ENCODE results near the gene CACNA1E.

CACNA1E gene

DNA sequence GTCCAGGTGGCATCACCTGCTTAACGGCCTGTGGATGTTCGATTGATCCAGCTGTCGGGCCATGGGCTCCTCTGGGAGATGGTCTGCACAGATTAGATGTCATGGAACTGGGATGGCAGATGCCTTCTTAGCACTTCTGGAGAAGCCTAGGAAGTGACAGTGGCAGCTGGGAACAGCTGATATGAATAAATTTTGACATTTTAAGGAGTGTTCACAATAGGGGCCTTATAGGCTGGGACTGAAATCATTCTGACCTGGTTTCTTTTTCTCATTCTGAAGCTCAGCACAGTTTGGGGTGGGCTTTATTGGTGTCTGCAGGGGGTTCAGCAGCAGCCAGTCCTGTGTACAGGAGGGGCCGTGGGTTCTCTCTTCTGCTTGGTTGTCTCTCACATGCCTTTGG lies 175.3 kb downstream of the CACNA1E start:
- TF ChIP-seq, protein P1, sequence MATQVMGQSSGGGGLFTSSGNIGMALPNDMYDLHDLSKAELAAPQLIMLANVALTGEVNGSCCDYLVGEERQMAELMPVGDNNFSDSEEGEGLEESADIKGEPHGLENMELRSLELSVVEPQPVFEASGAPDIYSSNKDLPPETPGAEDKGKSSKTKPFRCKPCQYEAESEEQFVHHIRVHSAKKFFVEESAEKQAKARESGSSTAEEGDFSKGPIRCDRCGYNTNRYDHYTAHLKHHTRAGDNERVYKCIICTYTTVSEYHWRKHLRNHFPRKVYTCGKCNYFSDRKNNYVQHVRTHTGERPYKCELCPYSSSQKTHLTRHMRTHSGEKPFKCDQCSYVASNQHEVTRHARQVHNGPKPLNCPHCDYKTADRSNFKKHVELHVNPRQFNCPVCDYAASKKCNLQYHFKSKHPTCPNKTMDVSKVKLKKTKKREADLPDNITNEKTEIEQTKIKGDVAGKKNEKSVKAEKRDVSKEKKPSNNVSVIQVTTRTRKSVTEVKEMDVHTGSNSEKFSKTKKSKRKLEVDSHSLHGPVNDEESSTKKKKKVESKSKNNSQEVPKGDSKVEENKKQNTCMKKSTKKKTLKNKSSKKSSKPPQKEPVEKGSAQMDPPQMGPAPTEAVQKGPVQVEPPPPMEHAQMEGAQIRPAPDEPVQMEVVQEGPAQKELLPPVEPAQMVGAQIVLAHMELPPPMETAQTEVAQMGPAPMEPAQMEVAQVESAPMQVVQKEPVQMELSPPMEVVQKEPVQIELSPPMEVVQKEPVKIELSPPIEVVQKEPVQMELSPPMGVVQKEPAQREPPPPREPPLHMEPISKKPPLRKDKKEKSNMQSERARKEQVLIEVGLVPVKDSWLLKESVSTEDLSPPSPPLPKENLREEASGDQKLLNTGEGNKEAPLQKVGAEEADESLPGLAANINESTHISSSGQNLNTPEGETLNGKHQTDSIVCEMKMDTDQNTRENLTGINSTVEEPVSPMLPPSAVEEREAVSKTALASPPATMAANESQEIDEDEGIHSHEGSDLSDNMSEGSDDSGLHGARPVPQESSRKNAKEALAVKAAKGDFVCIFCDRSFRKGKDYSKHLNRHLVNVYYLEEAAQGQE (IDR thresholded peaks at IDR 0.05; ENCODE audit: insufficient read depth in 1 of 2, low read depth in 2 of 2, low read length in 2 of 2) = no peak
- TF ChIP-seq TAF1 (IDR thresholded peaks at IDR 0.05; ENCODE audit: borderline replicate concordance, insufficient read depth, low read length) = no peak
- TF ChIP-seq SIN3A (IDR thresholded peaks at IDR 0.05; ENCODE audit: borderline replicate concordance, insufficient read depth, low read length) = no peak
- no peak for TF ChIP-seq FOXP2 (optimal IDR thresholded peaks at IDR 0.05; ENCODE audit: borderline replicate concordance, extremely low read depth, extremely low read length, insufficient read depth)
- TF ChIP-seq POLR2AphosphoS5 (IDR thresholded peaks at IDR 0.05; ENCODE audit: low read depth, low read length) = no peak

DNA sequence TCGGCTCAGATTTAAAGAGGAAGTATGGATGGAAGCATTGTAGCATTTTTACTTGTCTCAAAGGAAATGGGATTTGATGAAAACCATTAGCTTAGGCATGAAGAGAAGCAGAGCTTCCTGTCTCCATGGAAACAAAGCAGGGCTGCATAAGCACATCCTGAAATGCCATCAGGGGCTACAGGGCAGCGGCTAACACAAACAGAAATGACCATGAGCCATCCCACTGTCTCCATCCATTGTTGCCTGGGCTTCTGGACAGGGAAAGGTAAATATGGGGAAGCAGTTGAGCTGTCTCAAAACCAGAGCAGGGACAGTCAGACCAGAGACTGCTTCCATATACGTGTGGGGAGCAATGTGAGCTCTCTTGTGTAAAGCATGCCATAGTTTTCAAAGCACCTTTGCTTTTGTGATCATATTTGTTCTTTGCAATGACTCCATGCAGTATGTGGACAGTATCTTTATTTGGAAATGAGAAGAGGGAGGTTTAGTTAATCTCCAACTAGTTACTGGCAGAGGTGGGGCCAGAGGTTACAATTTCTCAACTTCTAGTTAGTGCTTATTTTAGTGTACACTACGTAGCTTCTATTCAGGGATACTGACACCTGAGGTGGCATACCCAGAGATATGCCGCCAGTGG lies 176.1 kb downstream of the CACNA1E start:
- TF ChIP-seq FOXP2 (optimal IDR thresholded peaks at IDR 0.05; ENCODE audit: borderline replicate concordance, extremely low read depth, extremely low read length, insufficient read depth) (no peak), SIN3A (IDR thresholded peaks at IDR 0.05; ENCODE audit: borderline replicate concordance, insufficient read depth, low read length) (no peak), POLR2AphosphoS5 (IDR thresholded peaks at IDR 0.05; ENCODE audit: low read depth, low read length) (no peak), TAF1 (IDR thresholded peaks at IDR 0.05; ENCODE audit: borderline replicate concordance, insufficient read depth, low read length) (no peak)
- TF ChIP-seq, protein P1 (IDR thresholded peaks at IDR 0.05; ENCODE audit: insufficient read depth in 1 of 2, low read depth in 2 of 2, low read length in 2 of 2) = no peak

DNA sequence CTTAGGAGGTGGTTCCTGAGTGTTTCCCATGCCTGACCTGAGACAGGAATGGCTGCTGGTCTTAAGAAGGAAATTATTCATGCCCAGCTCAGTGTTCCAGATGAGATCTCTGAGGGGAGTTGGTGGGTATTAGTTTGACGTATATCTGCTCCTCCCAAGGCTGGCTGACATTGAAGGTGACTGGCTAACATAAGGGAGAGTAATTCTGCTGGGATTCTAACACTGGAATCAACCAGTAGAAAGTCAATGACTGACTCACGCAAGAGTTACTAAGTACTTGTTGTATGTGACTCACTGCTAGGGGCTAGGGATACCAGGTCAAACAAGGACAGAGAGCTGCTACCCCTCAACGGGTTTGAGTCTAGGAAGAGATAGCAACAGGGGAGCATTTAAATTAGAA lies 177.3 kb downstream of the CACNA1E start:
- no peak for TF ChIP-seq FOXP2 (optimal IDR thresholded peaks at IDR 0.05; ENCODE audit: borderline replicate concordance, extremely low read depth, extremely low read length, insufficient read depth)
- no peak for TF ChIP-seq TAF1 (IDR thresholded peaks at IDR 0.05; ENCODE audit: borderline replicate concordance, insufficient read depth, low read length)

GRCh38 chr1:181661569-181661968 lies 178.3 kb downstream of the CACNA1E start:
- TF ChIP-seq, protein P1 (IDR thresholded peaks at IDR 0.05; ENCODE audit: insufficient read depth in 1 of 2, low read depth in 2 of 2, low read length in 2 of 2) = no peak
- TF ChIP-seq FOXP2 (optimal IDR thresholded peaks at IDR 0.05; ENCODE audit: borderline replicate concordance, extremely low read depth, extremely low read length, insufficient read depth) (no peak), SIN3A (IDR thresholded peaks at IDR 0.05; ENCODE audit: borderline replicate concordance, insufficient read depth, low read length) (no peak), TAF1 (IDR thresholded peaks at IDR 0.05; ENCODE audit: borderline replicate concordance, insufficient read depth, low read length) (no peak), POLR2AphosphoS5 (IDR thresholded peaks at IDR 0.05; ENCODE audit: low read depth, low read length) (no peak)

DNA sequence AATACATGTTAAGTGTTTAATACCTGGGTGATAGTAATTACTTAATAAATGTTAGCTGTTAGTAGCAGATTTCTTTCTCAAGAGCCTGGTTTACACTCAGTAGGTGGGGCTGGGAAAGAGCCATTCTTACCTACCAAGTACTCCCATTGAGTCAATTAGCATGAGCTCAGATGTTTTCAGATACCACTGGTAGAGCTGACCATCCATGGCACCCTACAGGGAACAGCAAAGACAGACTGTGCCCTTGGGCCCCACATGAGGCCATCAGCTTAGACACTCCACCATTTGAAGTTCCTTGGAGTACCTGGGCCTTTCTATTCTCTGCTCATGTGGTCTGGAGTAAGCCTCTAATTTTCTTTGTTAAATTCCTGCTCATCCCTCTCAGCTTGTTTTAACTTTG lies 179.3 kb downstream of the CACNA1E start:
- no peak for TF ChIP-seq SIN3A (IDR thresholded peaks at IDR 0.05; ENCODE audit: borderline replicate concordance, insufficient read depth, low read length)
- TF ChIP-seq, protein P1 (IDR thresholded peaks at IDR 0.05; ENCODE audit: insufficient read depth in 1 of 2, low read depth in 2 of 2, low read length in 2 of 2) = no peak
- TF ChIP-seq POLR2AphosphoS5 (IDR thresholded peaks at IDR 0.05; ENCODE audit: low read depth, low read length) = no peak
- TF ChIP-seq TAF1 (IDR thresholded peaks at IDR 0.05; ENCODE audit: borderline replicate concordance, insufficient read depth, low read length) = no peak
- no peak for TF ChIP-seq FOXP2 (optimal IDR thresholded peaks at IDR 0.05; ENCODE audit: borderline replicate concordance, extremely low read depth, extremely low read length, insufficient read depth)

All from PFSK-1 (cell line).